GM18499 (cell line): Measurements from ENCODE around the gene MRPL18.
"Not testable (repeated sequence)": the region's sequence is repeated elsewhere in the genome, so short reads cannot be mapped to it uniquely, and the experiment has no call there.

ENCODE experiments used
- ATAC-seq: cut with Tn5 transposase; IDR thresholded peaks from one replicate; pipeline ENCODE4 v1.9.1; 2021; ENCODE audit warnings: moderate number of reproducible peaks; ENCODE audit not compliant: insufficient read depth, unreplicated experiment

MRPL18 gene

DNA sequence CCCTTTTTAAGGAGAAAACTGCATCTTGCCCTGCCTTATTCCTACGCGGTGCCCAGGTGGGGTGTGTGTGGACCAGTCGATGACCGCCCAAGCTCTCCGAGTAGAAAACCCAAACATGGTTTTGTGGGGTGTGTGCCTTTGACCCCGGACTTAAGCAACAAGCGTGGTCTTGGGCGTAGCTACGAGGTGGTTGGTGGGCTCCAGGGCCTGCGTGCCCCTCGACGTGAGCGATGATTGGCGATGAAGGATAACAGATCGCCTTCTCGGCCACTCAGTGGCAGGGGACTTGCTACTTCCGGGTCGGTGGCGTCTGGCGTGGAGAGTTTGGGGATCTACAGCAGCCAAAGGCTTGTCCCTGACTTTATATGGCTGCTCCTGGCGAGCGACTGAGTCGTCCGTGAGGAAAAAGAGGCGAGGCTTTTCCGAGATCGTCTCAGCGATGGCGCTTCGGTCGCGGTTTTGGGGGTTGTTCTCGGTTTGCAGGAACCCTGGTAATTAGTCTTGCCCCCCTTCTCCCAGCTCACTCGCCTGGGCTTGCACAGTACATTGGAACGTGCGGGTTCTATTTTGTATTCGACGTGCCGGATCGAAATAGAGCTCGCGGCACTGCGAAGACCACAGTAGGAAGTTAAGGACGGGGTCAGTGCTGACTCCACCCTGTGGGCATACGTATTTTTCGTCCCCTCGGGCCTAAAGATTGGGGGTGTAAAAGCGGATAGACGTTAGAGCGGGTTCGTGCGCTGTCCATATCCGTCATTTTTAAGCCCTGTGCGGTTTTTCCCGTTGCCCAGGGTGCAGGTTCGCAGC lies at the start of gene MRPL18:
Gene MRPL18 (plus strand): TSS at position 319 of the 807 bp plus-strand sequence. CDS start 121 bp downstream, at position 440.
- ATAC-seq: peak; percentile 75

DNA sequence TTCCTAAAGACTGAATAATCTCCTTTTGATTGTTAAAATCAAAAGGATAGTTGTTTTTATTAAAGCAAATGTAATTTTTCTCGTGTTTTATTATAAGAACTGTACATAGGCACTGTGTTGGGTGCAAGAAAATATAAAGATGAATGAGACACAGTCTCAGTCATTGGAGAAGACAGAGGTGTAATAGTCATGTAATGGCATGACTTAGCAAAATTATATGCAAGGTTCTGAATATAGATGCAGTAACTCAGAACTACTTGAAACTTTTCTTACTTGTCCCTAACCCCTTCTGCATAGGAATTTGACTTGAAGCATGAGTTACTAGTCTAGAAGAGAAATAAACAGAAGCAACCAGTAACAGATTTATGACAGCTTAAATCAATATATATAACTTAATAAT lies 48.1 kb upstream of the MRPL18 start:
- ATAC-seq: no peak

DNA sequence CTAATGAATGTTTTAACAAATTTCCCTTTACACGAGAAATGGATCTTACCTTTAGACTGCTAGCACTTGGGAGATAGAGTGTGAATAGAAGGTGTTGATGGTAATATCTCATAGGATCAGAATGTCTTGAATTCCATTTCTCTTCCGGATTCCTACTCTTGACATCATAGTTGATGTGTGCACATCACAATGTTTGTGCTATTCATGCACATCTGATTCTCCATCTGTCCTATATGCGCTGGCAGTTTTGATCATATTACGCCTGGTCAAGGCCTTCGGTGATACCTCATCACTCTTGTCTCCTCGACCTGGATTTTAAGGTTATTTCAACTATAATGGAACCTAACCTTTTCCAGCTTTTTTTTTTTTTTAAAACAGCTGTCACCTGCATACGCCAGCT lies 45.2 kb upstream of the MRPL18 start:
- ATAC-seq: no peak

DNA sequence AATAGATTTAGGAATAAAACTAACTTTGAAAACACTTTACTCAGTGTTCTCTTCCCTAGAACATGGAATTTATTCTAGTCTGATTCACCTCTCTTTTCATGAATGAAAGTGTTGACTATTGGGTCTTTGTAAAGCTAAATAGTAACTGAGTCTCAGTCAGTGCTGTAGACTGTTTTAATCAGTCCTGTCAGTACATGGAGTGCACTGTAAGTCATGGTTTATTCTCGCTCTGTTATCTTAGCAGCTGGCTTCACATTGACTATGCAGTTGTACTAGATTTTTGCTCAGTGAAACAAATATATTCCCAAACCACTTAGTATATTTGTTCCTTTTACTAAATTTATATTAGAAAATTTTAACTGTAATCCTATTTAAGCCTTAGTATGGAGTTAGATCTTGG lies 43.5 kb upstream of the MRPL18 start:
- no peak for ATAC-seq

DNA sequence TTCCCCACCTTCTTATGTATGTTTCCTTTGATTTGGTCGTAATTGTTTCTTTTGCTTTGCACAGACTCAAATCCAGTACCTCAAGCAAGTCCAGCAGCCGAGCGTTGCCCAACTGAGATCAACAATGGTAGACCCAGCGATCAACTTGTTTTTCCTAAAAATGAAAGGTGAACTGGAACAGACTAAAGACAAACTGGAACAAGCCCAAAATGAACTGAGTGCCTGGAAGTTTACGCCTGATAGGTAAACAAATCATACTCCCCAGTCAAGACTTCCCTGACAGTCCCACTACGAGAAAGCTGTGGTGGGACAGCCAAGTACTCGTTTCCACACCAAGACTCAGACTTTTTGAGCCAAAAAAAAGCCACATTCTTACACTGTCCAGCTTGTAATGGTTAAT lies 42.1 kb upstream of the MRPL18 start:
- ATAC-seq: not testable (repeated sequence)

DNA sequence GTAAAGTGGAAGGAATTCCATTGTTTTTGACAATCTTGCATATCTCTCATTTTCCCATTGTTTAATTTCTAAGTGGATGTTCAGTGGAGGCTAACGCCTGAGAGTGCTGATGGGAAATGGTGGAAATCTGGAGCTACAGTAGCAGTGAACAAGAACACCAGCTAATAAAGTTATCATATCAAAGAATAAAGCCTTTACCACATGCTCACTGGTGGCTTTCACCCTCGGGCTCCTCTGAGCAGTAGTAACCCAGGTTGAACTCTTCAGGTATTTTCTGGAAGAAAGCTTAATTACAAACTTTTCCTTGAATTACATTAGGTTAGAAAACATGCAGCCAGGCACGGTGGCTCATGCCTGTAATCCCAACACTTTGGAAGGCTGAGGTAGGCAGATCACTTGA lies 38.8 kb upstream of the MRPL18 start:
- no peak for ATAC-seq

DNA sequence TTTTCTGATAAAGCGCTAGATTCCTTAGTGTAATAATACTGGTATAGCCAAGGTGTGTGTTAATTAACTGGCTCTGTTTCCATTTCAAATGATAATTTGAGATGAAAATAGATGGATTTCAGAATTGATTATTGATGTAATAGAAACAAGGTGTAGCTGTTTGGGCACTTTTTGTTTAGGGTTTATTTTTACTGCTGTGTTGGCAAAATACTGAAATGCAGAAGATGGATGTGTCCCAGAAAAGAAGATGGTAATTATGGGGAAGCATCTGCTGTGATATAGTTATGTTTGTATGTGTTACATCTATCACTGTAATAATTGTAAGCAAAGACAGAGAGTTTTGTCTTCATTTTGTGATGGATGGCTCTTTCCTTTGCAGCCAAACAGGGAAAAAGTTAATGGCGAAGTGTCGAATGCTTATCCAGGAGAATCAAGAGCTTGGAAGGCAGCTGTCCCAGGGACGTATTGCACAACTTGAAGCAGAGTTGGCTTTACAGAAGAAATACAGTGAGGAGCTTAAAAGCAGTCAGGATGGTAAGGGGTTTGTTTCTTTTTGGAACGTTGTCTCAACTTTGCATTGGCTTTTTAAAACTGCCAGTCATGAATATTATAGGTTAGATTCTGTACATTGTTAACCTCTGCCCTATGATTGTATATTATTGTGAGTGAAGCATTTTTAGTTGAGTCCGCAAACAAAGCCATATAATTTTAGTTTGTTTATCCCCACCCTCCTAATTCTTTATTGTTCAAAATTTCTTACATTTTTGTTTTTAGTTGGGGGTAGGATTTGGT lies 37.0 kb upstream of the MRPL18 start:
- no peak for ATAC-seq

DNA sequence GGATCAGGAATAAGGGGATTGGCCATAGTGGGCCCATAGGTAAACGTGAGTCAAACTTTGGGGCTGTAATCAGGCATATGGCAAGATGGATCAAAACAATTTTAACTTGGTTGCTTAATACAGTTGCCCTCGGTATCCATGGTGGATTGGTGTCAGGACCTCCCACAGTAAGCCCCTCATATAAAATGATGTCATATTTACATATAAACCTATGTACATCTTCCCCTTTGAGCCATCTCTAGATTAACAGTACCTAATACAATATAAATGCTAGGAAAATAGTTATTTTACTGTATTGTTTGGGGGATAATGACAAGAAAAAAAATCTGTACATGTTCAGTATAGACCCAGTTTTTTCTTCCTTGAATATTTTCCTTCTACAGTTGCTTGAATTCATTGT lies 35.9 kb upstream of the MRPL18 start:
- no peak for ATAC-seq

DNA sequence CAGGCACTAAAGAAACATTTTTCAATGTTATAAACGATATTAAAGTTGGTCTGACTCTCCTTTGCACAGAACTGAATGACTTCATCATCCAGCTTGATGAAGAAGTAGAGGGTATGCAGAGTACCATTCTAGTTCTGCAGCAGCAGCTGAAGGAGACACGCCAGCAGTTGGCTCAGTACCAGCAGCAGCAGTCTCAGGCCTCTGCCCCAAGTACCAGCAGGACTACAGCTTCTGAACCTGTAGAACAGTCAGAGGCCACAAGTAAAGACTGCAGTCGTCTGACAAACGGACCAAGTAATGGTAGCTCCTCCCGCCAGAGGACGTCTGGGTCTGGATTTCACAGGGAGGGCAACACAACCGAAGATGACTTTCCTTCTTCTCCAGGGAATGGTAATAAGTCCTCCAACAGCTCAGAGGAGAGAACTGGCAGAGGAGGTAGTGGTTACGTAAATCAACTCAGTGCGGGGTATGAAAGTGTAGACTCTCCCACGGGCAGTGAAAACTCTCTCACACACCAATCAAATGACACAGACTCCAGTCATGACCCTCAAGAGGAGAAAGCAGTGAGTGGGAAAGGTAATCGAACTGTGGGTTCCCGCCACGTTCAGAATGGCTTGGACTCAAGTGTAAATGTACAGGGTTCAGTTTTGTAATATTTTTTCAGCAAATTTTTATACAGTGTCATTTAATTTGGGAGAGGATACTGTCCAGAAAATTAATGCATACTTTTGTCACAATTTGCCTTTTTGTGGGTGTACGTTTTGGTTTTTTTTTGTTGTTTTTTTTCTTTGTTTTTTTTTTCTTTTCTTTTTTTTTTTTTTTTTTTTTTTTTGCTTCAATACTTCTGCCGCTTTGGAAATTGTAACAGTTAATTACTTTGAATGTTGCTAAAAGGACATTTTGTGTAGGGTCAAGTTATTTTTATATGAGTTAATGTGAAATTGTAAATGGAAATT lies 35.0 kb upstream of the MRPL18 start:
- ATAC-seq: no peak

DNA sequence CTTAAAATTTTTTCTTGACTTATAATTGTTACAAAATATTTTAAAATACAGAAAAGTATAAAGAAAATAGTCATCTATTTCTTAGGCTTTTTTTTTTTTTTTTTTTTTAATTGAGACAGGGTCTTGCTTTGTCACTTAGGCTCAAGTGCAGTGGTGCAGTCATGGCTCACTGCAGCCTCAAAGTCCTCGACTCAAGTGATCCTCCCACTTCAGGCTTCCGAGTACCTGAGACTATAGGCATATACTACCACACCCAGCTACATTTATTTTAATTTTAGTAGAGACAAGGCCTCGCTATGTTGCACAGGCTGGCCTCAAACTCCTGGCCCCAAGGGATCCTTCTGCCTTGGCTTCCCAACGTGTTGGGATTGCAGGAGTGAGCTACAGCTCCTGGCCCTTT lies 33.8 kb upstream of the MRPL18 start:
- no peak for ATAC-seq

DNA sequence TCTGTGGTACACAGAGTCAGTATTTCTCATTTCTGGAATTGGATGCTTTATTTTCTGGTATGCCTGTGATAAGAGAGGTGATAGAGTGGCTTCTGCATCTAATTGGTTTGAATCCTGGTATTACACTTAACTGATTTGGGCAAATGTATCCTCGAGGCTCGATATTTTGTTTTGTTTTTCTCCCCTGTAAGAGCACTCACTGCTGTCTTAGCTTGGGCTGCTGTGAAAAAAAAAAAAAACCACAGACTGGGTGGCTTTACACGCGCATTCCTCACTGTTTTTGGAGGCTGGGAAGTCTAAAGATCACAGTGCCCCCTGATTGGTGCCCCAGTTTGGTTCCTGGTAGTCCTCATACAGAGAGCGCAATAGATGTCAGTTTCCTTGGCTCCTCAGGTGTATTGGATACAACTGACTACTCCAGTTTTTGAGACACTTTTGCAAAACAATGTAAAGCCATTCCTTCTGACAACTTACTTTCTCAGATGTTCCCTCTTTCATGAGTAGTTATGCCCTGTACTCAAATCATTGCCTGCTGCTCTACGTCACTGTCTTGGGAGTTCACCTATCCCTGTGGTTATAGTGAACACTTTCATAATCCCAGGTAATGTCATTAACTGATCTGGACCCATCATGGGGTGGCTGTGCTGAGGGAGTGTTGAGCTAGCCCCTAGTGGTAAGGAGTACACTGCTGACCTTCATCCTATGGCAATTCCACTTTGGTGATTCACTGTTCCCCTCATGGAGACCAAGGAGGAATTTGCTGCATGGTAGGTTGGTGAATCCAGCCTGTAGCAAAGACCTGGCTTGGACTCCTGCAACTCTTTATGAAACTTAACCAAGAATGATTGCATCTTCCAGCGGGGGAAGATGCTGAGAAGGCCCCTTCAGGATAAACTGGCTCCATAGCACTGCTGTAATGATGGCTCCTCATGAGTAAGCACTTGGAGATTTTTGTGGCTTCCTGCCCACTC lies 32.0 kb upstream of the MRPL18 start:
- no peak for ATAC-seq

DNA sequence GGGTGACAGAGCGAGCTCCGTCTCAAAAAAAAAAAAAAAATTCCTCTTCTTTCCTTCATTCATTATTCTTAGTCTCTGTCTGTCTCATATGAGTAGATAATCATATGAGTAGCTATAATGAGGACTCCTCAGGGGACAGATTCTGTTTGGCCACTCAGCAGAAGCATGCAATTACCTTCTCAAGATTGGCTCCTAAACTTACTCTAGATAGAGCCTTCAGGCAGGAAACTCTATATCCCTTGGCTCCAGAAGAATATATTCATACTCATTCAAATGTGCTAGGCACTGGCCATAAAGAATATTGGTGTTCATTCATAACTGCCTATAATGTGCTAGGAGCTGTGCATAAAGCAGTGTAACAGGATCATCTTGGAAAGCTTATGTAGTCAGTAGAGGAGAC lies 30.6 kb upstream of the MRPL18 start:
- no peak for ATAC-seq

DNA sequence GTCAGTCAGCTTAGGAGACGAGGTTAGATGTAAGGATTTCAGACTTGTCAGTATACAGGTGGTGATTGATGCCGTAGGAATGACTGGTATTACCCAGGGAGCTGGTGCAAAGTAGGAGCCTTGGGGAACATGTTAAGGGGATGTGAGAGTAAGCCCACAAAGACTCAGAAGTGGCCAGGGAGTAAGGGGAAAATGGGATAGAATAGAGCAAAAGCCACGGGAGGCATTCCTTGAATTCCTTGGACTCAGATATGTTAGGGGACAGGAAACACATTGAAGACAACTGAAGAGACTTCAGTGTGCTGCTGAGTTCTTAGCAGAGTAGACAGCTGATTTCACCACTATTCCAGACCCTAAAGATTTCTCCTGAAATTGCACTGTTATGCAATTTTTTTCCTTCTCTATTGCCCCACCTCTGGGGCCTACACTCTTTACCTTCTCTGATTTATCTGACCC lies 29.6 kb upstream of the MRPL18 start:
- ATAC-seq: no peak

DNA sequence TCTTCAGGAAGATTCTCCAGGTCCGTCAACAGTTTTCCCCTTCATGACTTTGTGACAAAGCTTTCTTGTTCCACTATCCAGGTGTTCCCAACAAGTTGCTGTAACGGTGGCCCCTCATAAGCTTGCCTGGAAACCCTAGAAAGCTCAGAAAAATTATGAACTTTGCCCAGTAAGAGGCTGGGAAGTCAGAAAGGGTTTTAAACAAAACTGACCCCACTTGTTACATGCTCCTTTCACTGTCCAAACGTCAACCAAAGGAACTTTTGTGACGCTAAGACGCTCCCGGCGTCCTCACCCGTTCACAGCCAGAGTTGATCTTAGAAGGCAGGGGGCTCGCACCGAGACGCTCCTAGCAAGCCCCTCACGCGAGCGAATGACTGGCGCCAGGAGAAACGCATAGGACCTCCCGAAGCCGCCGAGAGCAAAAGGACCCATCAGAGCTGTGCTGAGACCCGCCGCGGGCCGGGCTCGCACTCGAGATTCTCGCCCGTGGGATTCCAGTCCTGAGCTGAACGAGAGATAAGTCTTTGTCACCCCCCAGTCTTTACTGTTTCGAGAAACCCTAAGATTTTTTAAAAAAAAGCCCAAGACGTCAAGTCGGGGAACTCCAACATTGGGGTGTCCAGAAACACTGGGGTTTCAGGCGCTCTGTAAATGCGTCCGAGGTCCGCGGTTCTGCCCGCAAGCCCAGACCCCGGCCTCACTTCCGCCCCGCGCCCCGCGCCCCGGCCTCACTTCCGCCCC lies 29.0 kb upstream of the MRPL18 start:
- ATAC-seq: peak; percentile 1

DNA sequence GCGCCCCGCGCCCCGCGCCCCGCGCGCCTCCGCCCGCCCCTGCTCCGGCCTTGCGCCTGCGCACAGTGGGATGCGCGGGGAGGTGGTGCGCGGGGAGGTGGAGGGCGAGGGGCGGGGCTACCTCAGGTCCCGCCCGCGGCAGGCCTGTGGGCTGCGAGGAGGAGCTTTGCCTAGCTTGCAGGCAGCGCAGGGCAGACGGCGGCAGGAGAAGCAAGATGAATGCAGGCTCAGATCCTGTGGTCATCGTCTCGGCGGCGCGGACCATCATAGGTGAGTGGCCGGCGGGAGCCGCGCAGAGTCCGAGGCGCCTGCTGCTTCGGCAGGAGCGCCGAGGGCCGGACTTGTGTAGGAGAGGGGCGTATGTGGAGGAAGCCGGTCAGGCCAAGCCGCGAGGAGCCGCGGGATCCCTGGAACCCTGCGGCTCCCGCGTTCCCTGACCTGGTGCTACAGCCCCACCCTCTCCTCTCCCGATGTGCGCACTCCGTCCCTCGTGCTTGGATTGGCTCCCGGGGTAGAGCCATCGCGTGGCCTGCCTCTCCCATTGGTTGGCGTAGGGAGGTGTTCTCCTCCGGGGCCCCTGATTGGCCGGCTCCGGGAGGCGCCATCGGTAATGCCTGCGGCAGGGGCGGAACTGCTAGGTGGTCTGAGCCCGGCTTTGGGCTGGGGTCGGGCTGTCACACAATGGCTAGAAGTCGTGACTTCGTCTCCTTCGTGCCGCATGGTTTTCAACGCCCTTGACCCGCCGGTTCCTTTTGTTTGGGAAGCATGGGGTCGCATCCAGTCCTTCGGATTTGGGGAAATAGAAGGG lies 28.2 kb upstream of the MRPL18 start, which contains the start of gene ACAT2:
Gene ACAT2 (plus strand): TSS at position 173 of the 808 bp plus-strand sequence. CDS start 43 bp downstream, at position 216.
- ATAC-seq: peak; percentile 90

DNA sequence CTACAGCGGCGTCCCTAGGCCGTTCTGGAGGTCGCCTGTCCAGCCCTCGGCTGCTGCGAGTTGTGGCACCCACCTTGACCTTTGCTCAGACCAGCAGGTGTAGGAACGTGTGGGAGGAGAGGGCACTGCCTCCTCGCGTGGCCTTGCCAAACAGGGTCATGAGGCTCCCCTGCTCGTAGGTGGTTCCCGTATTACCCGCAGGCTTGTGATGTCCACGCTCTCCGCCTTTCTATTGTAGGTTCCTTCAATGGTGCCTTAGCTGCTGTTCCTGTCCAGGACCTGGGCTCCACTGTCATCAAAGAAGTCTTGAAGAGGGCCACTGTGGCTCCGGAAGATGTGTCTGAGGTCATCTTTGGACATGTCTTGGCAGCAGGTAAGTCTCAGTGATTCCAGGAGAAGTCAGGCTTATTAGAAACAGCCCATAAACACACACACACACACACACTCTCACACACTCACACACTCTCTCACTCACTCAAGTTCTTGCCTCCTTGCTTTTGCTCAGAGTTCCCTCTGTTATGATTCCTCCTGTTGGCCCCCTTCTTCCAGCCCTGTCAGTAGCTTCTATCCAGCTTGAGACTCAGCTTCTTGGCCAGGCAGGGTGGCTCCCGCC lies 27.5 kb upstream of the MRPL18 start:
- peak; percentile 8 for ATAC-seq

DNA sequence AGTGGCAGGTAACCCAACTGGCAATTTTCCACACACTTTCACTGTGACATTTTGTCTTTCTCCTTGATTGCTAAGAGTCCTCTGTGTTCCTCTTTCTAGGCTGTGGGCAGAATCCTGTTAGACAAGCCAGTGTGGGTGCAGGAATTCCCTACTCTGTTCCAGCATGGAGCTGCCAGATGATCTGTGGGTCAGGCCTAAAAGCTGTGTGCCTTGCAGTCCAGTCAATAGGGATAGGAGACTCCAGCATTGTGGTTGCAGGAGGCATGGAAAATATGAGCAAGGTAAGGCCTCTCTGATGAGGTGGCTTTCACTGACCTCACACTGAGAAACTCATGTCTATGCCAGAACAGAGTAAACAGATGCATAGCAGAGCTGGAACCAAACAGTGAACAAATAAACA lies 23.4 kb upstream of the MRPL18 start:
- ATAC-seq: no peak
